ENCODE measurements around the gene MRPL1.

The MRPL1 gene

DNA sequence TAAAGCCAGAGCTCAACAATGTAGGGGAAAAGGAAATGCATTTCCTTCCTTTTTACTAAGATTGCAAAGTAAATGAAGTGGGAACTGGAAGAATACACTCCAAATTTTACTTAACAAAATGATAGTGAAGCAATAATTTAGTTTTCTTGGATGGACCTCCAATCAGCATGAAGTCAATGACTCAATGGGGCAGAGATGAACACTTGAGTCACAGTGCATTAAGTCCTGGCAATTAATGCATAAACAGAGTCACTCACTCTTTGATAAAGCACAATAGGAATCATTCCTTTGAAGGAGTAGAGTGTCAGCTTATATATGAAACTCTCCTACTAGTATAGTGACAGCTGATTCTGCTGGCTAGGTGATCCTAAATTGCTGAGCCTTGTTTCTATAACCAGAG is 127.8 kb downstream of the MRPL1 start:
- DNase-seq = no peak

DNA sequence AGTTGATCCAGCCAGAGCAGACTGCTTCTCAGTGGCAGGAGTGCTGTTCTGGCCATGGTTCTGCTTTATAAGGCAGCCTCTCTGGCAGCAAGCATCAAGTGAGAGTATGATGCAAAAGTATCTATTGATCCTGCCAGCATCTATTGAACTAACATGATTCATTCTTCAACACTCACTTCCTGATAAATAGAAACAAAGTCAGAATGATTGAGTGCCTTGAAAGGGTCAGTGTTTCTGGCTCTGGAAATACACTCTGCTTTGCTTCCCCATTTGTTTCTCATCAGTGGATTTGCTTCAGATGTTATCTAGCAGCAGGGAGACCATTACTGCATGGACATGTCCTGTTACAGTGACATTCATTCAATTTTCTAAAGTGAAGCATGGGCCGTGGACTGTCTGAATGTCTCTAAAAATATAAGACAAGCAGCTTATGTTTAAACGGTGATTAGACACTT is 128.3 kb downstream of the MRPL1 start:
- no peak for DNase-seq

DNA sequence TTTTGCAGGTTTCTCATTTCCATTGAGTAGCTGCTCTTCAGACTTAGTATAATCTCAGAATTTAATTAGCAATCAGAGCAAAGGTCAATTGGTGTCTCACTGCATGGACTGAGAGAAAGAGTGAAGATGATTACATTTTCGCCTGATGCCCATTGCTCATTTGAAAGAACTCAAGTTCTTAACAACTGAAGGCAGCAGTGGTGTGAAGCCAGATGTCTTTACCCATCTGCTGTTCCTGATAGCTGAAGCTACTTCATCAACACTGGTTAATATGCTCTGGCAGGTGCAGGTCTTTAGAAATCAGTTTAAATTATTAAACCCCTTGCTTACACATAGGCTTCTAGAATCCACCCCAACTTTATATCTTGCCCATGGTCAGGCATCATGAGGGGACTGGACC is 130.0 kb downstream of the MRPL1 start:
- no peak for DNase-seq

DNA sequence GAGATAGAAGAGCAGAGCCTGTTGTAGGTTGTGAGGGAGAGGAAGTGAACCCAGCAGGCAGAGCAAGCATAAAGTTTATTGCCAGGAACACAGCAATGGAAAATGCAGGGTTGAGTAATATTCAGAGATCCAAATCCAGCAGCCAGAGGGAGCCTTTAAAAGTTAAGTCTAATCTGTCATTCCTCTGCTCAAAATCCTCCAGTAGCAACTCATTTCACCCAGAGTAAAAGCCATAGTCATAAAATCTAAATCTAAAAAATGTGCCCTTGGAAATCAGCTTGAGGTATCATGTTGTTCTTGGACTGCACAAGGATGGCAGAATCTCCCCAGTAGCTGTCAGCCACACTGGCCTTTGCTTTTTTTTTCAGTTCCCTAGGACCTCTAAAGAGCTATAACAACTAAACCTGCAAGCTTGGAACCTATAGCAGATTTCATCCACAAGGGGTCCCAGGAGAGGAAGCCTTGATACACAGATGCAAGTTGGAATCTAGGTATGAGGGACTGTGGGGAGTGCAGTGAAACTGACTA is 131.6 kb downstream of the MRPL1 start:
- peak; percentile 52 for DNase-seq

DNA sequence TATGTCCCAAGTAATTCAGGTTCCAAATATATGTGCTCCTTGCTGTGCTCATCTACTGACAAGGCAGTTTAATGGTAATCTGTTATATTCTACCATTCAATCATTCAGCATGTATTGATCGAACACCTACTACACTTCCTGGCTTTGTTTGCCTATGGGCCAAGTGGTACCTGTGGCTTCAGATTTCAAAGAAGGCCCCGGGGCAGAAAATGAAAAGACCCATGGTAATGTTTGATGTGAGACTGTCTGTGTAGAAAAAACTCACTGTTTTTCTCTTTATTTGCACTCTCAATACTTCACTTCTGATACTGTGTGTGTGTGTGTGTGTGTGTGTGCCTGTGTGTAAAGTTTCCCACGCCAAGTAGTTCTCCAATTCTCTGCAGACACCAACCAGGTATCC is 133.4 kb downstream of the MRPL1 start:
- no peak for DNase-seq

DNA sequence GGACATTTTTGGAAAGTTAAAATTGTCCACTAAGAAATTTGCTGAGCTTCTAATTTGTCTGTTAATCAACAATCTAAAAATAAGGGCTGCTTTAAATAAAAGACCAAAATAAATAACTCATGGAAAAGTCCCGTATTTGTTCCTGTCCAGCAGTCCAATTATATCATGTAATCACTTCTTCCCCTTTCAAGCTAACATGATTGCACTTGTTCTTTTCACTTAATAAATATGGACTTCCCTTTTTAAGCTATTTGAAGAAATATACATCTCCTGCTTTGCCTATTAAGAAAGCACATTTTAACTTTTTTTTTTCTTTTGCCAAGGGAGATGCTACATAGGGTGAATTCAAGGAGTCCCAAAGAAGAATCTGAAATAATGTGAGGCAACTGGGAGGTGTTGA is 138.9 kb downstream of the MRPL1 start:
- DNase-seq = no peak

DNA sequence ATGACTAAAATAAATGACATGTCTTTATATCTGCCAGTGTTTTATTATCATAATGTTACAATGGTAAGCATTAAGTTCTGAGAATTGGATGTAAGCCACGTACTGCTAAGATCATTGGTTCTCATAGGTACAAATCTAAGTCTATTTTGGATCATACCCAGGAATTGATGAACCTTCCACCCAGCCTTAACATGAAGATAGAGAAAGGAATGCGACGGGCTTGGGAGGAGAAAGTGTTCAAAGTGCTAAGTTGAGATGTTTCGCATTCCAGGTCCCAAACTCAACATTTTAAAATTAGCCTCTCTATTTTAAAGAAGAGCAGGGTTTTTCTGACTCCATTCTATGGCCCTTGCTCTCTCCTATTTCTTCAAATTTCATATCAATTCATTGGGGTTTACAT is 139.6 kb downstream of the MRPL1 start:
- DNase-seq = no peak

All from hematopoietic multipotent progenitor cell treated with erythropoietin and hydrocortisone succinate and interleukin-3 and kit ligand, for 8 days (in vitro differentiated cells).